SU-DHL-6 (cell line): ENCODE measurements around the gene C2orf92.

Source experiments
- H2AFZ ChIP-seq: fragments of 200-600 bp; sonication (generic); 2 replicates; pipeline ENCODE4 v1.6.1; 2014; ENCODE audit warnings: low read depth, mild to moderate bottlenecking, moderate library complexity, mixed read lengths, antibody characterized with exemption, low read length; ENCODE audit not compliant: severe bottlenecking
- H3F3A ChIP-seq: fragments of 200-600 bp; shearing (Covaris generic); 2 replicates; pipeline ENCODE4 v1.6.0; 2016; ENCODE audit warnings: antibody characterized with exemption, mild to moderate bottlenecking; ENCODE audit not compliant: insufficient read depth
- H3K27ac ChIP-seq: fragments of 200-600 bp; sonication (generic); 2 replicates; pipeline ENCODE4 v1.5.1; 2016; ENCODE audit warnings: low read depth, mild to moderate bottlenecking, low read length, moderate library complexity, mixed read lengths
- H3K27me3 ChIP-seq: fragments of 200-600 bp; sonication (generic), shearing (Covaris generic); 2 replicates; pipeline ENCODE4 v1.6.0; 2014; ENCODE audit warnings: mild to moderate bottlenecking, low read length
- H3K36me3 ChIP-seq: fragments of 200-600 bp; sonication (generic); 2 replicates; pipeline ENCODE4 v1.6.1; 2014; ENCODE audit warnings: mild to moderate bottlenecking, low read length, mixed read lengths
- H3K4me2 ChIP-seq: fragments of 300-600, 200-600 bp; shearing (Covaris generic), sonication (generic); 2 replicates; pipeline ENCODE4 v1.6.0; 2014; ENCODE audit warnings: low read length, low read depth, mild to moderate bottlenecking; ENCODE audit not compliant: poor library complexity, severe bottlenecking
- H3K4me3 ChIP-seq: fragments of 200-600 bp; sonication (generic); 2 replicates; pipeline ENCODE4 v1.5.1; 2014; ENCODE audit warnings: antibody characterized with exemption, low read length, mild to moderate bottlenecking, mixed read lengths; ENCODE audit not compliant: insufficient read depth, poor library complexity, severe bottlenecking
- H3K79me2 ChIP-seq: fragments of 200-600 bp; sonication (generic); 2 replicates; pipeline ENCODE4 v1.6.1; 2014; ENCODE audit warnings: mild to moderate bottlenecking, low read length, moderate library complexity; ENCODE audit not compliant: insufficient read depth
- H3K9ac ChIP-seq: fragments of 200-600 bp; sonication (generic); 2 replicates; pipeline ENCODE4 v1.7.0; 2014; ENCODE audit warnings: mild to moderate bottlenecking, low read length
- H3K9me2 ChIP-seq: fragments of 200-600 bp; sonication (generic); replicated peaks from 2 replicates; pipeline ENCODE4 v1.6.1; 2014; ENCODE audit warnings: low read length; ENCODE audit not compliant: insufficient read depth
- H3K9me3 ChIP-seq: fragments of 200-600 bp; sonication (generic); 2 replicates; pipeline ENCODE4 v1.6.1; 2014; ENCODE audit warnings: low read length, mixed read lengths; ENCODE audit not compliant: insufficient read depth
- H4K20me1 ChIP-seq: fragments of 200-600 bp; sonication (generic); 2 replicates; pipeline ENCODE4 v1.6.1; 2014; ENCODE audit warnings: low read depth, mild to moderate bottlenecking, antibody characterized with exemption, low read length, moderate library complexity, mixed read lengths
- EZH2phosphoT487 ChIP-seq: fragments of 200-600 bp; sonication (generic), shearing (Covaris generic); conservative IDR thresholded peaks from 2 replicates; pipeline ENCODE4 v1.6.1; 2018; ENCODE audit warnings: mild to moderate bottlenecking, antibody characterized with exemption, low read length, moderate library complexity, mixed read lengths
- TF ChIP-seq, protein P1 (sequence below): fragments of 200-600 bp; sonication (generic); IDR thresholded peaks from one replicate; pipeline ENCODE4 v1.5.1; 2017; ENCODE audit warnings: antibody characterized with exemption, mild to moderate bottlenecking, low read length, moderate library complexity; ENCODE audit not compliant: insufficient read depth, poor library complexity, severe bottlenecking

C2orf92 gene

DNA sequence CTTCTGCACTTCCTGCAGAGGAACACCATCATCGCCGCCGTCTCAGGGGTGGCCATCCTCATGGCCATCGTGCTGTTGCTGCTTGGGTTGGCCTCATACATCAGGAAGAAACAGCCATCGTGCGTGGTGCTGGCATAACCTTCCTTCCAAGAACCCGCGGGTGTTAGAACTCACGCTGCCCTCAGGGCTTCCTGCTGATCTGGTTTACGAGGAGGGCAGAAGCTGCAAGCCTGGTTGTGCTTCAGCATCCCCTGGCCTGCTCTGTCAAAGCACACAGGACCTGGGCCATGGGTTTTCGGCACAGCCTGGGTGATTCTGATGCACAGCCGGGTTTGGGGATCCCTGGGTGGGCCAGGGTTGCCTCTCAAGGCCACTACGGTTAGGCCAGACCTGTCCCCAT is 31.7 kb downstream of the C2orf92 start:
- TF ChIP-seq, protein P1, sequence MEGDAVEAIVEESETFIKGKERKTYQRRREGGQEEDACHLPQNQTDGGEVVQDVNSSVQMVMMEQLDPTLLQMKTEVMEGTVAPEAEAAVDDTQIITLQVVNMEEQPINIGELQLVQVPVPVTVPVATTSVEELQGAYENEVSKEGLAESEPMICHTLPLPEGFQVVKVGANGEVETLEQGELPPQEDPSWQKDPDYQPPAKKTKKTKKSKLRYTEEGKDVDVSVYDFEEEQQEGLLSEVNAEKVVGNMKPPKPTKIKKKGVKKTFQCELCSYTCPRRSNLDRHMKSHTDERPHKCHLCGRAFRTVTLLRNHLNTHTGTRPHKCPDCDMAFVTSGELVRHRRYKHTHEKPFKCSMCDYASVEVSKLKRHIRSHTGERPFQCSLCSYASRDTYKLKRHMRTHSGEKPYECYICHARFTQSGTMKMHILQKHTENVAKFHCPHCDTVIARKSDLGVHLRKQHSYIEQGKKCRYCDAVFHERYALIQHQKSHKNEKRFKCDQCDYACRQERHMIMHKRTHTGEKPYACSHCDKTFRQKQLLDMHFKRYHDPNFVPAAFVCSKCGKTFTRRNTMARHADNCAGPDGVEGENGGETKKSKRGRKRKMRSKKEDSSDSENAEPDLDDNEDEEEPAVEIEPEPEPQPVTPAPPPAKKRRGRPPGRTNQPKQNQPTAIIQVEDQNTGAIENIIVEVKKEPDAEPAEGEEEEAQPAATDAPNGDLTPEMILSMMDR, result no peak
- TF ChIP-seq EZH2phosphoT487, result no peak
- Histone ChIP-seq H3K9me2 (no peaks in the 10 kb centered on the region), H3K9ac (no peak overlapping the region), H2AFZ (no peak overlapping the region), H3K27me3 (no peaks in the 10 kb centered on the region), H3K36me3 (no peaks in the 10 kb centered on the region), H3K4me2 (no peak overlapping the region), H3K9me3 (no peaks in the 10 kb centered on the region), H3K27ac (no peak overlapping the region), H4K20me1 (no peaks in the 10 kb centered on the region), H3F3A (no peaks in the 10 kb centered on the region), H3K4me3 (no peak overlapping the region), H3K79me2 (no peaks in the 10 kb centered on the region)

DNA sequence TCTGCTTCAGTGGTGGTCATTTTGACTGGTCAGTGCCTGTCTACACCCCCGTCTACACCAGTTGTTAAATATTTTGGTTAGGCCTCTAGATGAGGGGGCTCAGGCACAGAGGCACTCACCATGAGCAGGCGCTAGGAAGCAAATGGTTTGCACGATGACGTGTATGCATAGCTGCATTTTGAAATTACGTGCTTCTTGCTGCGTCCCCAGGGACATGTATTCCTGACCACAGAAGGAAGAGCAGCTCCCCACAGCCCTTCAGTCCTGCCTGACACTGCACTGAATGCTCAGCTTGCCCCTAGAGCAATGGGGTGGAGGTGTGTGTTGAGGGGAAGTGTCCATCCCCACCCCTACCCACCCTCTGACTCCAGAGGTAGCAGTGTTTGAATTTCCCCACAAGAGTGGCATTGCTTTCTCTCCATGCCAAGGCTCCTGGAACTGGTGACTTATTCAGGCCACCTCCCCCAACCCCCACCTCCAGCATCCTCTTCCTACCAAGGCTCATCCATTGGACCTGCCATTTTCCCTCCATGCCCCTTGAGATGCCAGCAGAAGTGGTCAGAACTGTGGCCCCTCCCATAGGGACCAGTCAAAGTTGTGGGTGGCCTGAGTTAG is 32.4 kb downstream of the C2orf92 start:
- Histone ChIP-seq H3K9me3 (no peaks in the 10 kb centered on the region), H3K27ac (no peak overlapping the region), H3K4me2 (no peak overlapping the region), H3K9ac (no peak overlapping the region), H3K9me2 (no peaks in the 10 kb centered on the region), H3K79me2 (no peaks in the 10 kb centered on the region), H3F3A (no peaks in the 10 kb centered on the region), H4K20me1 (no peaks in the 10 kb centered on the region), H3K4me3 (no peak overlapping the region), H2AFZ (no peak overlapping the region), H3K27me3 (no peaks in the 10 kb centered on the region), H3K36me3 (no peaks in the 10 kb centered on the region)
- TF ChIP-seq, protein P1, result no peak
- no peak for TF ChIP-seq EZH2phosphoT487

DNA sequence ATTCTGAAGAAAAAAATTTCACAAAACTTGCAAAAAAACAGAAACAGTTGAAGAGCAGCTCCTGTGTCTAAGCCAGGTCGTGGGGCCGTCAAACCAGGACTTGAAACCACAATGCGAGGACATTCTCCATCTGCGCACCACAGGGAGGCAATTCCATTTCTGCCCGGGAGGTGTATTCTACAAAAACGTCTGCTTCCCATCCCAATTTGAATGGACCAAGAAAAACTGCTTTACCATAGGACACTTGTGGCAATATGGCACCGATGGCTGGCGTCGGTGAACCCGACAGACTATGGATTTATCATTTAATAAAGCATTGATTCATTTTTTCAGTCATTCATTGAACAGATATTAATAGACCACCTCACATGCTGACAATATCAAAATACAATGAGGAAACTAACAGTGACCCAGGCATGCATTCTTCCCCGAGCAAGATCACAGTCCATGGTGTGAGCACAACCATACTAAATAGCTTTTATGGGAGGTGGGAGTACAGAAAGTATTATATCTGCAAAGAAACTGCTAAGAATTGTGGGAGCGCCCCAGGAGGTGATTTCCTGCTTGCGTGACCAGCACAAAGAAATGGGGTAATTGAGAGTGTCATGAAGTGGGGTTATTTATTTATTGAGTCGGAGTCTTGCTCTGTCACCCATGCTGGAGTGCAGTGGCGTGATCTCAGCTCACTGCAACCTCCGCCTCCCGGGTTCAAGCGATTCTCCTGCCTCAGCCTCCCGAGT is 33.4 kb downstream of the C2orf92 start:
- Histone ChIP-seq H3K27ac (no peak overlapping the region), H3K36me3 (no peaks in the 10 kb centered on the region), H3K4me2 (no peak overlapping the region), H3K9ac (no peak overlapping the region), H3K4me3 (no peak overlapping the region), H3K79me2 (no peaks in the 10 kb centered on the region), H2AFZ (no peak overlapping the region), H3K9me2 (no peaks in the 10 kb centered on the region), H3K27me3 (no peaks in the 10 kb centered on the region), H3K9me3 (no peaks in the 10 kb centered on the region), H4K20me1 (no peaks in the 10 kb centered on the region), H3F3A (no peaks in the 10 kb centered on the region)
- TF ChIP-seq, protein P1, result no peak
- no peak for TF ChIP-seq EZH2phosphoT487
